Measurements from ENCODE around the gene RAD51D.
A peak's percentile ranks its signal among the peaks of the same experiment; 100 is the strongest.

RAD51D gene

DNA sequence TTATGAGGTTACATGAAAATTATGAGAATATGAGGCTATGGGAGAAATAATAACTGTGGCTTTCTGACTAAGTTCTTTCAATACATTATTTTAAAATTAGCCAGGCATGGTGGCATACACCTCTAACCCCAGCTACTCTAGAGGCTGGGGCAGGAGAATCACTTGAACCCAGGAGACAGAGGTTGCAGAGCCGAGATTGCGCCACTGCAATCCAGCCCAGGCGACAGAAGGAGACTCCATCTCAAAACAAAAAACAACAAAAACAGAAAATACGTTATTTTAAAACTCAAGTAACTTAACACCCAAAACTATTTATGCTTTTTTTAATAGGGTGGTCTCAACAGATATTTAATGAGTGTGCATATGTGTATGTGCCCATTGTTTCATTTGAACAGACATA is 53.8 kb downstream of the RAD51D start:
- H2AK5ac ChIP-seq (ENCODE audit: low read length, severe bottlenecking) = peak overlapping the region; percentile 90
- H2BK12ac ChIP-seq (ENCODE audit: low read length in 2 of 2) = no peak overlapping the region
- no peak overlapping the region for H4K8ac ChIP-seq (ENCODE audit: low read length)
- no peak overlapping the region for H2BK5ac ChIP-seq (ENCODE audit: low read depth, low read length, poor library complexity, severe bottlenecking)
- no peak overlapping the region for H3K18ac ChIP-seq (ENCODE audit: low read depth in 1 of 2, low read length in 2 of 2)
- DNase-seq = no peak
- peaks cover 0 to 6% of the 10 kb centered on the region in 2 experiments for H3K36me3 ChIP-seq (ENCODE audit: control insufficient read depth in 1 of 2, insufficient read depth in 2 of 2, low read depth in 1 of 2, low read length in 2 of 2)
- no peak overlapping the region for H2BK15ac ChIP-seq (ENCODE audit: low read depth, poor library complexity, severe bottlenecking)
- H3K79me1 ChIP-seq (replicated peaks; ENCODE audit: low read length, poor library complexity, severe bottlenecking) = peaks cover 5% of the 10 kb centered on the region
- no peak overlapping the region for H3K23ac ChIP-seq (ENCODE audit: low read length in 2 of 2)
- H2AFZ ChIP-seq (ENCODE audit: low read depth, low read length) = no peak overlapping the region
- no peak overlapping the region for H2BK120ac ChIP-seq (ENCODE audit: low read depth, low read length)
- peaks cover 15% of the 10 kb centered on the region for H3K4me1 ChIP-seq (ENCODE audit: control insufficient read depth, insufficient read depth, low read depth, low read length)
- H3K27me3 ChIP-seq (ENCODE audit: control insufficient read depth in 1 of 2, insufficient read depth in 1 of 2, low read length in 2 of 2) = no peaks in the 10 kb centered on the region
- no peaks in the 10 kb centered on the region for H3K9me3 ChIP-seq (ENCODE audit: control insufficient read depth, low read length)
- peak overlapping the region; percentile 35 for H3K27ac ChIP-seq (ENCODE audit: low read length, poor library complexity, severe bottlenecking)
- no peak overlapping the region for H3K4me3 ChIP-seq (ENCODE audit: insufficient read depth in 1 of 2, low read depth in 1 of 2, low read length in 2 of 2)
- H3K9ac ChIP-seq (ENCODE audit: low read length) = no peak overlapping the region
- WGBS = 100% methylated on average over 3 of the region's 4 CpGs
- no peak overlapping the region for H3K4ac ChIP-seq (ENCODE audit: low read depth in 1 of 2, low read length in 2 of 2)
- H4K91ac ChIP-seq (ENCODE audit: low read length) = no peak overlapping the region
- H3K4me2 ChIP-seq (ENCODE audit: low read length, poor library complexity, severe bottlenecking) = no peak overlapping the region
- H3K14ac ChIP-seq (ENCODE audit: low read length in 2 of 2) = no peak overlapping the region

DNA sequence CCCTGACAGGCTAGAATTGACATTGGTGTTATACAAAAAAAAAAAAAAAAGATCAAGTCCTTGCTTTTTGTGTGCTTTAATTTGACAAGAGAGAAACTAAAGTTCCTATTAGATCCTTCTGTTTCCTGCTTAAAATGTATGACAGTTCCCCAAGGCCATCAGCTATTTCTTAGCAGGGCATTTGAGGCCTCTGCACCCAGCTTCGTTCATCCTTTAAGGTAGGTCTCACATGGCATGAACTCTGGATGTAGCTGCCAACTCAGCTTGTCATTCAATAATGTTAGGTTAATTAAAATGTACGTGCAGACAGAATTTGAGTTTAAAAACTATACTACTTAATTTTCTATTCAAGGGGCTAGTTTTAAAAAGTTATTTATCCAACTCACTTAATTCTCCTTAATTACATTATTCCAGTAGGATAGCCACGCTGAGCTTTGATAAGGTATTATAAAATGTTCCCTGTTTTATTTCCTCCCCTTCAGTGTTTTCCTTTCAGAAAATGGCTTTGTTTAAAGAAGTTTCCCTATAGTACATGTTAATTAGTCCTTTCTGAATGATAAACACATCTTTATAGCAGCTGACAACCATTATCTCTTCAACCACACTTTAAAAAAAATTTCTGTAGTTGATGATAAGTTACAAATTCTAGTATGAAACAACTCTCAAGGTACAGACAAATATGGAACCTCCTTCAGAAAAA is 55.0 kb downstream of the RAD51D start:
- H2BK15ac ChIP-seq (ENCODE audit: low read depth, poor library complexity, severe bottlenecking) = no peak overlapping the region
- no peaks in the 10 kb centered on the region for H3K9me3 ChIP-seq (ENCODE audit: control insufficient read depth, low read length)
- H3K14ac ChIP-seq (ENCODE audit: low read length in 2 of 2) = no peak overlapping the region
- H2BK5ac ChIP-seq (ENCODE audit: low read depth, low read length, poor library complexity, severe bottlenecking) = no peak overlapping the region
- DNase-seq = no peak
- H2BK120ac ChIP-seq (ENCODE audit: low read depth, low read length) = no peak overlapping the region
- H4K8ac ChIP-seq (ENCODE audit: low read length) = no peak overlapping the region
- H3K9ac ChIP-seq (ENCODE audit: low read length) = peak overlapping the region; percentile 87
- H2BK12ac ChIP-seq (ENCODE audit: low read length in 2 of 2) = no peak overlapping the region
- no peak overlapping the region for H3K23ac ChIP-seq (ENCODE audit: low read length in 2 of 2)
- no peak overlapping the region for H3K4ac ChIP-seq (ENCODE audit: low read depth in 1 of 2, low read length in 2 of 2)
- peak overlapping the region in 1 of 2 experiments; percentile 45 for H3K4me3 ChIP-seq (ENCODE audit: insufficient read depth in 1 of 2, low read depth in 1 of 2, low read length in 2 of 2)
- no peak overlapping the region for H2AFZ ChIP-seq (ENCODE audit: low read depth, low read length)
- H3K36me3 ChIP-seq (ENCODE audit: control insufficient read depth in 1 of 2, insufficient read depth in 2 of 2, low read depth in 1 of 2, low read length in 2 of 2) = peaks cover 3 to 6% of the 10 kb centered on the region in 2 experiments
- H3K79me1 ChIP-seq (replicated peaks; ENCODE audit: low read length, poor library complexity, severe bottlenecking) = peaks cover 9% of the 10 kb centered on the region
- no peak overlapping the region for H4K91ac ChIP-seq (ENCODE audit: low read length)
- peak overlapping the region; percentile 88 for H2AK5ac ChIP-seq (ENCODE audit: low read length, severe bottlenecking)
- no peaks in the 10 kb centered on the region for H3K27me3 ChIP-seq (ENCODE audit: control insufficient read depth in 1 of 2, insufficient read depth in 1 of 2, low read length in 2 of 2)
- no peak overlapping the region for H3K4me2 ChIP-seq (ENCODE audit: low read length, poor library complexity, severe bottlenecking)
- H3K4me1 ChIP-seq (ENCODE audit: control insufficient read depth, insufficient read depth, low read depth, low read length) = peaks cover 10% of the 10 kb centered on the region
- H3K18ac ChIP-seq (ENCODE audit: low read depth in 1 of 2, low read length in 2 of 2) = peak overlapping the region; percentile 58 to 93
- WGBS = 100% methylated on average over 1 of the region's 3 CpGs
- H3K27ac ChIP-seq (ENCODE audit: low read length, poor library complexity, severe bottlenecking) = peak overlapping the region; percentile 99

DNA sequence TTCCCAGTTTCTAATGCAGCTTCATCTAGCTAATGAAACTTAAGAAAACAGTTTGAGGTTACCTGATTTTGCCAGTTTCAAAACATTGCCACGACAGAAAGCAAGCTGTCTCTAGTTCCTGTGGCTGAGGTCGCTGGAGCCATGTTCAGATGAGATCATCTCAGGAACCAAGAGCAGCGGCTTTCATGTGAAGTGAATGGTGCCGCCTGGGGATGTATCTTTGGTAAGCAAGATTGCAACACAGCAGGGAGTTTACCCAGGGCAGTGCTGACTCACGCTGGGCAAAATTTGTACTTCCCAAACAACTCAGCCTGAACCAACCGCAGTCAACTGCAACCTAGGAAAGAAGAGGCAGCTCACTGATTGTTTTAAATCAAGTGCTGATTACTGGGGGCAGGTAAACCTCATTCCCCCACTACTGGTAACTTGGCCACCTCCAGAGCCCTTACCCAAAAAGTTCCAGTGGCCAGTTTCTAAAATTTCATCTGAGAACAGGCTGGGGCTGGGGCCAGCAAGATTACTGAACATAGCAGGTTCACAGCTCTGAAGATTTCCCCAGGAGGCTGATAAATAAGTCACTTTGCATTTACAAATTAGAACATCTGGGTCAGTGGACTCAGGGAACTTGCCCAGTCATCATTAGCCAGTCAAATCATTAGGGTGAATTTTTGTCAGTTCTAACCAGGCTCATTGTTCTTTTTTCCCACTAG is 56.0 kb downstream of the RAD51D start, which contains the start of gene RFFL:
Gene RFFL, minus strand, starts transcription at position 194 of the 710 bp plus-strand sequence. CDS start 37,154 bp downstream, outside the sequence.
- peak within 1 kb of the TSS; percentile 99 for H3K27ac ChIP-seq (ENCODE audit: low read length, poor library complexity, severe bottlenecking)
- peak within 1 kb of the TSS; percentile 99 for H2BK5ac ChIP-seq (ENCODE audit: low read depth, low read length, poor library complexity, severe bottlenecking)
- H3K14ac ChIP-seq (ENCODE audit: low read length in 2 of 2) = no peak within 1 kb of the TSS
- no peaks in the 10 kb centered on the region for H3K27me3 ChIP-seq (ENCODE audit: control insufficient read depth in 1 of 2, insufficient read depth in 1 of 2, low read length in 2 of 2)
- peak within 1 kb of the TSS; percentile 72 for H3K4me2 ChIP-seq (ENCODE audit: low read length, poor library complexity, severe bottlenecking)
- peak within 1 kb of the TSS; percentile 58 to 93 for H3K18ac ChIP-seq (ENCODE audit: low read depth in 1 of 2, low read length in 2 of 2)
- H2AK5ac ChIP-seq (ENCODE audit: low read length, severe bottlenecking) = peak within 1 kb of the TSS; percentile 96
- no peak within 1 kb of the TSS for H2AFZ ChIP-seq (ENCODE audit: low read depth, low read length)
- H4K91ac ChIP-seq (ENCODE audit: low read length) = no peak within 1 kb of the TSS
- H2BK15ac ChIP-seq (ENCODE audit: low read depth, poor library complexity, severe bottlenecking) = peak within 1 kb of the TSS; percentile 12
- H3K4me3 ChIP-seq (ENCODE audit: insufficient read depth in 1 of 2, low read depth in 1 of 2, low read length in 2 of 2) = peak within 1 kb of the TSS in 1 of 2 experiments; percentile 45
- 0% methylated on average over 5 of the region's 6 CpGs for whole genome bisulfite sequencing
- peaks cover 10% of the 10 kb centered on the region for H3K4me1 ChIP-seq (ENCODE audit: control insufficient read depth, insufficient read depth, low read depth, low read length)
- peak within 1 kb of the TSS; percentile 82 for H2BK120ac ChIP-seq (ENCODE audit: low read depth, low read length)
- DNase-seq = peak; percentile 99
- H3K23ac ChIP-seq (ENCODE audit: low read length in 2 of 2) = no peak within 1 kb of the TSS
- peaks cover 11% of the 10 kb centered on the region for H3K79me1 ChIP-seq (replicated peaks; ENCODE audit: low read length, poor library complexity, severe bottlenecking)
- H4K8ac ChIP-seq (ENCODE audit: low read length) = no peak within 1 kb of the TSS
- peak within 1 kb of the TSS in 1 of 2 experiments; percentile 72 for H3K4ac ChIP-seq (ENCODE audit: low read depth in 1 of 2, low read length in 2 of 2)
- no peaks in the 10 kb centered on the region for H3K9me3 ChIP-seq (ENCODE audit: control insufficient read depth, low read length)
- H2BK12ac ChIP-seq (ENCODE audit: low read length in 2 of 2) = no peak within 1 kb of the TSS
- H3K9ac ChIP-seq (ENCODE audit: low read length) = peak within 1 kb of the TSS; percentile 87
- H3K36me3 ChIP-seq (ENCODE audit: control insufficient read depth in 1 of 2, insufficient read depth in 2 of 2, low read depth in 1 of 2, low read length in 2 of 2) = peaks cover 3 to 6% of the 10 kb centered on the region in 2 experiments

DNA sequence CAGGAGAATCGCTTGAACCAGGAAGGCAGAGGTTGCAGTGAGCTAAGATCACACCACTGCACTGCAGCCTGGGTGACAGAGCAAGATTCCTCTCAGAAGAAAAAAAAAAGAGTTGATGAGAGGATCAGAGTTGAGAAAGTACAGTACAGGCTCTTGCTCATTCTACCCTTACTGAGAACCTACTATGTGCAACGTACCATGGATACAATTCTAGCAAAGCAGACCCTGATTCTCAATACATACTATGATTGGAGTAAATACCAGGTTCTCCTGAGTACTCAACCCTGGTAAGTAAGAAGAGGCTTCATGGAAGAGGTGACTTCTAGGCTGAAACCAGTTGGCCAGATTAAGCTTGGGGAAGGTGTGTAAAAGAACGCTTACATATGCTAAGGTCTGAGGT is 57.4 kb downstream of the RAD51D start:
- peak overlapping the region; percentile 84 for H2AK5ac ChIP-seq (ENCODE audit: low read length, severe bottlenecking)
- DNase-seq = no peak
- peak overlapping the region; percentile 96 for H3K27ac ChIP-seq (ENCODE audit: low read length, poor library complexity, severe bottlenecking)
- no peak overlapping the region for H4K8ac ChIP-seq (ENCODE audit: low read length)
- H4K91ac ChIP-seq (ENCODE audit: low read length) = no peak overlapping the region
- no peak overlapping the region for H3K9ac ChIP-seq (ENCODE audit: low read length)
- no peak overlapping the region for H3K18ac ChIP-seq (ENCODE audit: low read depth in 1 of 2, low read length in 2 of 2)
- H2BK12ac ChIP-seq (ENCODE audit: low read length in 2 of 2) = no peak overlapping the region
- H3K36me3 ChIP-seq (ENCODE audit: control insufficient read depth in 1 of 2, insufficient read depth in 2 of 2, low read depth in 1 of 2, low read length in 2 of 2) = peaks cover 3 to 6% of the 10 kb centered on the region in 2 experiments
- no peak overlapping the region for H3K4ac ChIP-seq (ENCODE audit: low read depth in 1 of 2, low read length in 2 of 2)
- peak overlapping the region; percentile 34 for H2BK5ac ChIP-seq (ENCODE audit: low read depth, low read length, poor library complexity, severe bottlenecking)
- H2BK120ac ChIP-seq (ENCODE audit: low read depth, low read length) = no peak overlapping the region
- no peak overlapping the region for H2AFZ ChIP-seq (ENCODE audit: low read depth, low read length)
- peaks cover 11% of the 10 kb centered on the region for H3K79me1 ChIP-seq (replicated peaks; ENCODE audit: low read length, poor library complexity, severe bottlenecking)
- H3K4me2 ChIP-seq (ENCODE audit: low read length, poor library complexity, severe bottlenecking) = no peak overlapping the region
- no peak overlapping the region for H3K4me3 ChIP-seq (ENCODE audit: insufficient read depth in 1 of 2, low read depth in 1 of 2, low read length in 2 of 2)
- no peak overlapping the region for H3K14ac ChIP-seq (ENCODE audit: low read length in 2 of 2)
- WGBS = 99% methylated on average over 2 of the region's 3 CpGs
- no peaks in the 10 kb centered on the region for H3K9me3 ChIP-seq (ENCODE audit: control insufficient read depth, low read length)
- no peak overlapping the region for H3K23ac ChIP-seq (ENCODE audit: low read length in 2 of 2)
- H2BK15ac ChIP-seq (ENCODE audit: low read depth, poor library complexity, severe bottlenecking) = no peak overlapping the region
- H3K27me3 ChIP-seq (ENCODE audit: control insufficient read depth in 1 of 2, insufficient read depth in 1 of 2, low read length in 2 of 2) = no peaks in the 10 kb centered on the region
- H3K4me1 ChIP-seq (ENCODE audit: control insufficient read depth, insufficient read depth, low read depth, low read length) = peaks cover 6% of the 10 kb centered on the region

All from mesenchymal stem cell (in vitro differentiated cells and primary cell).